ENCODE measurements around the gene CRB3. TPM values are rescaled to one million over a fixed set of nuclear protein-coding genes. Genes with fewer than 3 reads are reported as not detected.

The CRB3 gene
- total and polyA plus RNA-seq, 2 of the 4 experiments (the other 2 are of a cell fraction) = not detected

GRCh38 chr19:6455924-6456323, 8.1 kb upstream of the CRB3 start:
- Histone ChIP-seq H3K27ac (ENCODE audit: insufficient read depth, low read length) (no peak overlapping the region), H3K9ac (ENCODE audit: low read depth, low read length) (no peak overlapping the region), H2AK5ac (ENCODE audit: low read depth, low read length) (no peak overlapping the region), H2BK5ac (ENCODE audit: low read depth, low read length, poor library complexity, severe bottlenecking) (no peak overlapping the region), H2AK9ac (replicated peaks; ENCODE audit: low read depth, low read length, poor library complexity) (no peak overlapping the region), H3K9me1 (ENCODE audit: insufficient read depth, low read length) (no peaks in the 10 kb centered on the region; the same call in 1 of the 2 replicates), H2BK120ac (ENCODE audit: low read depth, low read length) (no peak overlapping the region), H3K36me3 (ENCODE audit: control insufficient read depth, insufficient read depth, low read length) (peaks cover 13% of the 10 kb centered on the region), H2BK15ac (ENCODE audit: low read depth, low read length) (no peak overlapping the region), H3K4me1 (ENCODE audit: control insufficient read depth, insufficient read depth, low read length) (peaks cover 3% of the 10 kb centered on the region; the same call in 1 of the 2 replicates), H2AFZ (replicated peaks; ENCODE audit: low read length, poor library complexity) (no peak overlapping the region), H4K5ac (ENCODE audit: low read depth, low read length) (no peak overlapping the region), H3K56ac (ENCODE audit: extremely low read depth, insufficient read depth, low read length) (no peak overlapping the region), H4K91ac (ENCODE audit: insufficient read depth, low read depth, low read length) (no peak overlapping the region), H4K20me1 (ENCODE audit: insufficient read depth, low read length) (no peaks in the 10 kb centered on the region), H3K27me3 (ENCODE audit: control insufficient read depth, insufficient read depth, low read length) (no peaks in the 10 kb centered on the region), H4K8ac (ENCODE audit: low read depth in 2 of 2, low read length in 2 of 2) (no peak overlapping the region), H3K4me3 (ENCODE audit: insufficient read depth, low read depth, low read length) (no peak overlapping the region), H3K14ac (replicated peaks; ENCODE audit: low read depth, low read length) (no peak overlapping the region), H3K79me1 (ENCODE audit: low read depth in 1 of 2, low read length in 2 of 2) (peaks cover 0 to 3% of the 10 kb centered on the region in 2 experiments; a peak in 1 of 4 replicates), H3K9me3 (ENCODE audit: control insufficient read depth, insufficient read depth, low read length) (peaks cover 10% of the 10 kb centered on the region; the same call in 1 of the 2 replicates), H3K23ac (ENCODE audit: low read depth, low read length) (no peak overlapping the region), H3K4me2 (ENCODE audit: low read depth, low read length) (no peak overlapping the region), H3K4ac (ENCODE audit: low read depth, low read length) (no peak overlapping the region), H2BK20ac (ENCODE audit: low read depth, low read length) (no peak overlapping the region), H3K18ac (ENCODE audit: low read depth, low read length) (no peak overlapping the region)
- in situ Hi-C loops (cut with MboI; ENCODE audit: low sequenced_read_pairs) (no loop called here), intact Hi-C loops (cut with micrococcal nuclease) (loop anchor here (10.0 kb wide), 1 partner anchor 661 kb away; the partner anchor contains the start of gene DUS3L), dilution Hi-C loops (cut with HindIII; ENCODE audit: low sequenced_read_pairs, unreplicated experiment) (no loop called here)
- no TSS peak for BruUV-seq (replicated peaks)
- CTCF ChIA-PET = no interaction called here
- DNase-seq (no peak), ATAC-seq (ENCODE audit: low read depth) (no peak)
- POLR2A ChIA-PET (ENCODE audit: unreplicated experiment) = no interaction called here
- no peak for TF ChIP-seq USF2 (IDR thresholded peaks at IDR 0.05; ENCODE audit: low read depth, low read length)
- no peak for TF ChIP-seq SMC3 (IDR thresholded peaks at IDR 0.05; ENCODE audit: low read depth, low read length)
- TF ChIP-seq BHLHE40 (IDR thresholded peaks at IDR 0.05; ENCODE audit: low read depth, low read length) = no peak
- TF ChIP-seq RFX5 (IDR thresholded peaks at IDR 0.05; ENCODE audit: low read depth, low read length) = no peak
- WGBS, 2 experiments (ENCODE audit: extremely low coverage in 2 of 2, insufficient read length in 1 of 2) = 100% methylated on average over 6 of the region's 15 CpGs; no CpG with 5 or more reads in 1 of the 2 experiments
